OCI-LY3 (cell line): Measurements from ENCODE around the gene TRRAP.

Source experiments
- H2AFZ ChIP-seq: fragments of 200-600, 300-600 bp; shearing (Covaris generic); 2 replicates; pipeline ENCODE4 v1.6.0; 2014; ENCODE audit warnings: antibody characterized with exemption, low read depth, low read length
- H3K27ac ChIP-seq: fragments of 200-600, 300-600 bp; sonication (generic); 2 replicates; pipeline ENCODE4 v1.5.1; 2014; ENCODE audit warnings: mild to moderate bottlenecking, low read length, moderate library complexity, mixed read lengths
- H3K27me3 ChIP-seq: fragments of 200-600, 300-600 bp; sonication (generic); 2 replicates; pipeline ENCODE4 v1.6.1; 2014; ENCODE audit warnings: low read depth, low read length, mixed read lengths
- H3K36me3 ChIP-seq: fragments of 200-600, 300-600 bp; sonication (generic); replicated peaks from 2 replicates; pipeline ENCODE3; 2014; ENCODE audit warnings: low read depth, low read length, mixed read lengths
- H3K4me1 ChIP-seq: fragments of 300-600, 200-600 bp; sonication (generic); 2 replicates; pipeline ENCODE4 v1.6.1; 2014; ENCODE audit warnings: low read length, mixed read lengths
- H3K4me2 ChIP-seq: fragments of 200-600, 300-600 bp; sonication (generic); 2 replicates; pipeline ENCODE4 v1.6.1; 2014; ENCODE audit warnings: low read length, mixed read lengths
- H3K4me3 ChIP-seq: fragments of 300-600, 200-600 bp; sonication (generic); 2 replicates; pipeline ENCODE4 v1.5.1; 2014; ENCODE audit warnings: antibody characterized with exemption, mild to moderate bottlenecking, low read length, moderate library complexity
- H3K79me2 ChIP-seq: fragments of 300-600, 200-600 bp; shearing (Covaris generic); 2 replicates; pipeline ENCODE4 v1.6.1; 2014; ENCODE audit warnings: mild to moderate bottlenecking, low read length, mixed read lengths
- H3K9ac ChIP-seq: fragments of 300-600, 200-600 bp; shearing (Covaris generic); 2 replicates; pipeline ENCODE4 v1.6.0; 2014; ENCODE audit warnings: mild to moderate bottlenecking, low read length, moderate library complexity
- H3K9me3 ChIP-seq: fragments of 200-600, 300-600 bp; shearing (Covaris generic); 2 replicates; pipeline ENCODE4 v1.6.1; 2014; ENCODE audit warnings: low read length, mixed read lengths; ENCODE audit not compliant: insufficient read depth
- H4K20me1 ChIP-seq: fragments of 200-600, 300-600 bp; sonication (generic); 2 replicates; pipeline ENCODE4 v1.6.1; 2016; ENCODE audit warnings: low read length, mixed read lengths; ENCODE audit not compliant: insufficient read depth
- EZH2phosphoT487 ChIP-seq: fragments of 200-600 bp; shearing (Covaris generic); IDR thresholded peaks from 2 replicates; pipeline ENCODE4 v1.6.1; 2018; ENCODE audit warnings: antibody characterized with exemption, mixed run types, low read depth
- TF ChIP-seq, protein P1 (sequence below): fragments of 200-600, 300-600 bp; sonication (generic); IDR thresholded peaks from 2 replicates; pipeline ENCODE4 v1.5.1; 2014; ENCODE audit warnings: antibody characterized with exemption, low read length, low read depth

Gene TRRAP

DNA sequence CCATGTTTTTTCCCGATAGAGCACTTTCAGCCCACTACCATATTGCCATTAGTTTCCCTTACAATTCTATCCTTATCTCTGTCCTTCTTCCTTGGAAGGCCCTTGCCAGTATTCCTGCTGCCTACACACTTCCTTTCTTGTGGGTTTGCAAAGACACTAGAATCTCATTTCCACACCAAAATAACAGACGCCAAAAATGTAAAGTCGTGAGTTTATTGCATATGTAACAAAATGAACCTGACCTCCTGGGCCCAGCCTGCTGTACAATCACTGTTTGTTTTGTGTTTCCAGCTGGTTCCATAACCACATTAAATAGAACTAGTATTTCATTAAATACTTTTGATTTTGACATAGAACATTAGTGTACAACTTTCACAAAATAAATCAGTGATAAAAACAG, 148.9 kb downstream of the TRRAP start:
- H3K4me3 ChIP-seq = no peak overlapping the region
- no peaks in the 10 kb centered on the region for H3K9me3 ChIP-seq
- H2AFZ ChIP-seq = no peak overlapping the region
- no peaks in the 10 kb centered on the region for H3K27me3 ChIP-seq
- H4K20me1 ChIP-seq = no peaks in the 10 kb centered on the region
- no peak overlapping the region for H3K9ac ChIP-seq
- TF ChIP-seq EZH2phosphoT487 = no peak
- TF ChIP-seq, protein P1, sequence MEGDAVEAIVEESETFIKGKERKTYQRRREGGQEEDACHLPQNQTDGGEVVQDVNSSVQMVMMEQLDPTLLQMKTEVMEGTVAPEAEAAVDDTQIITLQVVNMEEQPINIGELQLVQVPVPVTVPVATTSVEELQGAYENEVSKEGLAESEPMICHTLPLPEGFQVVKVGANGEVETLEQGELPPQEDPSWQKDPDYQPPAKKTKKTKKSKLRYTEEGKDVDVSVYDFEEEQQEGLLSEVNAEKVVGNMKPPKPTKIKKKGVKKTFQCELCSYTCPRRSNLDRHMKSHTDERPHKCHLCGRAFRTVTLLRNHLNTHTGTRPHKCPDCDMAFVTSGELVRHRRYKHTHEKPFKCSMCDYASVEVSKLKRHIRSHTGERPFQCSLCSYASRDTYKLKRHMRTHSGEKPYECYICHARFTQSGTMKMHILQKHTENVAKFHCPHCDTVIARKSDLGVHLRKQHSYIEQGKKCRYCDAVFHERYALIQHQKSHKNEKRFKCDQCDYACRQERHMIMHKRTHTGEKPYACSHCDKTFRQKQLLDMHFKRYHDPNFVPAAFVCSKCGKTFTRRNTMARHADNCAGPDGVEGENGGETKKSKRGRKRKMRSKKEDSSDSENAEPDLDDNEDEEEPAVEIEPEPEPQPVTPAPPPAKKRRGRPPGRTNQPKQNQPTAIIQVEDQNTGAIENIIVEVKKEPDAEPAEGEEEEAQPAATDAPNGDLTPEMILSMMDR = no peak
- H3K4me1 ChIP-seq = no peaks in the 10 kb centered on the region
- H3K79me2 ChIP-seq = peaks cover under 1% of the 10 kb centered on the region
- H3K36me3 ChIP-seq = peaks cover 26% of the 10 kb centered on the region
- no peak overlapping the region for H3K4me2 ChIP-seq
- H3K27ac ChIP-seq = no peak overlapping the region

DNA sequence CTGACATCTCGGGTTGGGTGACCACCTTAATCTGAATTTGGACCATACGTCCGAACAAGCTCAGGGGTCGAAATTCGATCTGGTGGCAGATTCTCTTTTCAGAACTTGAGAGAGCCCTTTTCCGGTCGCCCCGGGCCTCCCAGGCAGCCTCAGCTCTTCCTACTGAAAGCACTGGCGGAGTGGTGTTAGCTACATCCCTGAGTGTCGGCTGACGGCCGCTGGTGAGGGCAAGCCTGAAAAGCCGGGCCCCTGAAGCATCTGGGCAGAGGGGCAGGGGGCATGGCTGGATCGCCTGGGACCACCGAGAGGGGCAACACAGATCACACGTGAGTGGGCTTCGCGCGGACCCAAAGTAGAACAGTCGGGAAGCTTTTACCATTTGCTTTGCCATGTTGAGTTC, 149.5 kb downstream of the TRRAP start:
- H3K4me2 ChIP-seq = no peak overlapping the region
- peaks cover 28% of the 10 kb centered on the region for H3K36me3 ChIP-seq
- H3K4me3 ChIP-seq = no peak overlapping the region
- H3K27me3 ChIP-seq = no peaks in the 10 kb centered on the region
- H4K20me1 ChIP-seq = no peaks in the 10 kb centered on the region
- H2AFZ ChIP-seq = no peak overlapping the region
- TF ChIP-seq EZH2phosphoT487 = no peak
- TF ChIP-seq, protein P1 = no peak
- no peaks in the 10 kb centered on the region for H3K79me2 ChIP-seq
- no peak overlapping the region for H3K27ac ChIP-seq
- no peaks in the 10 kb centered on the region for H3K9me3 ChIP-seq
- H3K4me1 ChIP-seq = no peaks in the 10 kb centered on the region
- no peak overlapping the region for H3K9ac ChIP-seq

DNA sequence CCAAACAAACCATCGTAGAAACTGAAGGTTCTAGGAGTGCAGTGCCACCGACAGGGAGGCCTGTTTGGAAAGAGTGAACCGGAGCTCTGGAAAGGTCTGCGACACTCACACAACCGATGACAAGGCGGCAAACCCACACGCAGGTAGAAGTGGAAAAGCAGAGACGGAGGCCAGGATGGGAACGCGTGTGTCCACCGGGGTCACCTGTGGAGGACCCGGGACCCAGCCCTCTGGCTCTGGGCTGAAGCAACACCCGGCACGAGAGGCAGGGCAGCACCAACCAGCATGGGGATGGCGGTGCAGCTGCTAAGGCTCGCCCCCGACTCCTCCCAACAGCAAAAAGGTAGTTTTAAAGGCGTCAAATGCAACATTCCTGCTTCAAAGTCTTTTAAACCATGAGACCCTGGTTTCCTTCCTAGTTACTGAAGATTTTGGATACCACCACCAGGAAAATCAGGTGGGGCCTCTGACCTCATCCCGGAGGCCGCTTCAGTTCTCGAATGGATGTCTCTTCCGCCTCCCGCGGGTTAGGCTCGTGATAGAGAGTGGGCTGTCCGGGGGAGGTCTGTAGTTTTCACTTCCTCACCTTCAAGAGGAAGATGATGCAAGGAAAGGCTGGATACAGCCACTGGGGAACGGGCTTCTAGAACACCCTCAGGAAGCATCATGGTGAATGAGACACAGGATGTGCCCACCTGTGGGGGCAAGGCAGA, 150.1 kb downstream of the TRRAP start:
- Histone ChIP-seq H3K36me3 (peaks cover 31% of the 10 kb centered on the region), H3K4me3 (no peak overlapping the region), H4K20me1 (no peaks in the 10 kb centered on the region), H3K27ac (no peak overlapping the region), H2AFZ (no peak overlapping the region), H3K4me2 (no peak overlapping the region), H3K4me1 (no peaks in the 10 kb centered on the region), H3K9me3 (no peaks in the 10 kb centered on the region), H3K79me2 (no peaks in the 10 kb centered on the region), H3K9ac (no peak overlapping the region), H3K27me3 (no peaks in the 10 kb centered on the region)
- no peak for TF ChIP-seq EZH2phosphoT487
- TF ChIP-seq, protein P1 = no peak

DNA sequence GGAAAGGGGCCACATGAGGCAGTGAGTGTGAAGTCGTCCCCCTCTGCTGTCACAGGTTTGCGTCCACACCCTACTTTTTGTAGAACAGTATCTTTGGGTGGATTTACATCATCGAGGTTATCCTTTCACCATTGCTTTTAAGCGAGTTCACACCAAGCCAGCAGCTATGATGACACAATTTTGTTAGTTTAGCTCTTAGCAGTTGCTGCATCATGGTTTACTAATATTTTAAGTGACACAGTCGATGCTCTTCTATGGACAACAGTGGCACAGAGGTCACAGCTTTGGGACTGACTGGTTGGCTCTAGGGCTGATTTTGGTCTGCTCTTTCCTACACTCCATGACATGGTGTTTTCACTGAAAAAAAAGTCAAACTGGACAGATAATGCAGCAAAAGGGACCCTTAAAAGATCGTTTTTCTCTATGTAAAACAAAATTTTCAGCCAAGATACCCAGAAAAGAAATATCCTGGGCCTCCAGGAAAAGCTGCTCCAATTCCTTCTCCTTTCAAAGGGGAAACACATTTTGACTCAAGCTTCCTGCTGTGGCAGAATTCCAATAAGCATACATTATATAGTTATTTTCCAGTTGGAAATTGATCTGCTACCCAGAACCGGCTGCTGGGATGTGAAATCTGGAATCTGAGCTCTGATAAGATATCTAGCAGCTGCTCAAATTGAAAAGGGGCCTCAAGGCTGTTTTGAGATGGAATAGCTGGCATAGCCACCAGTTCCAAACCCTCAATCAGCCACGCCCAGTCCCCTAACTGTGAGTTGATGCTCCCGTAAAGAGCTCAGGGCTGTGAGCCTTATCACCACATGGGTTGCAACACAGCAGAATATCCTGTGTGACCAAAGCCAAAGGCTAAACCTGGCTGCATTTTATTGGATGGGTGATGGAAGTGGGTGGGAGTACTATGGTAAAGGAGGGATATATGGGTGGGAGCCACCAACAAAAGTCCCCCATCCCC, 151.4 kb downstream of the TRRAP start:
- H3K4me1 ChIP-seq = no peaks in the 10 kb centered on the region
- no peak overlapping the region for H3K4me2 ChIP-seq
- H3K9ac ChIP-seq = no peak overlapping the region
- H4K20me1 ChIP-seq = no peaks in the 10 kb centered on the region
- no peaks in the 10 kb centered on the region for H3K79me2 ChIP-seq
- TF ChIP-seq, protein P1 = no peak
- no peak for TF ChIP-seq EZH2phosphoT487
- H2AFZ ChIP-seq = no peak overlapping the region
- no peak overlapping the region for H3K27ac ChIP-seq
- H3K27me3 ChIP-seq = no peaks in the 10 kb centered on the region
- peaks cover 29% of the 10 kb centered on the region for H3K36me3 ChIP-seq
- no peaks in the 10 kb centered on the region for H3K9me3 ChIP-seq
- no peak overlapping the region for H3K4me3 ChIP-seq
